Endothelial cell of umbilical vein (primary cell): ENCODE measurements around the gene RAB31. TPM values are rescaled to one million over a fixed set of nuclear protein-coding genes. Genes with fewer than 3 reads are reported as not detected.

ENCODE experiments used
- BruUV-seq: library from RNA; stranded (reverse); fragments of 400-500 nt; replicated peaks from 2 replicates; lab custom pipeline; 2021; lab: Mats Ljungman, UMichigan
- CTCF ChIA-PET: fragments of 300-600, 350-600 bp; sonication (Branson Sonifier 250); formaldehyde crosslinking; loops from one replicate; lab custom pipeline; 2021; ENCODE audit warnings: antibody characterized with exemption, inconsistent platforms; lab: Charles Lee
- POLR2A ChIA-PET: fragments of 300-600, 350-600 bp; sonication (Branson Sonifier 250); formaldehyde crosslinking; loops from one replicate; lab custom pipeline; 2021; ENCODE audit warnings: antibody characterized with exemption, inconsistent platforms; lab: Charles Lee
- DNase-seq: peaks from one replicate; pipeline ENCODE4 v3.0.0-alpha.2; 2011; ENCODE audit warnings: low read depth, low spot score
- FAIRE-seq: peaks from 2 replicates; lab custom pipeline; 2011; peaks lifted over from hg19 to GRCh38; lab: Jason Lieb, UNC
- H2AFZ ChIP-seq: 2 replicates; pipeline ENCODE4 v1.6.0; 2012; ENCODE audit warnings: low read depth, low read length, control low read depth, inconsistent platforms
- H3K27ac ChIP-seq: 2 replicates; pipeline ENCODE4 v1.5.1; 2011; ENCODE audit warnings: low read depth, mild to moderate bottlenecking, control low read depth, low read length, moderate library complexity; ENCODE audit not compliant: insufficient read depth
- H3K27me3 ChIP-seq, 2 experiments: 2 replicates each; pipeline versions ENCODE4 v1.6.0 to v1.6.1; 2011; ENCODE audit warnings: low read length in 2 of 2, mixed read lengths in 1 of 2; ENCODE audit not compliant: control insufficient read depth in 2 of 2, insufficient read depth in 2 of 2
- H3K36me3 ChIP-seq, 2 experiments: 2 replicates in 1 of 2; 3 replicates in 1 of 2; pipeline ENCODE4 v1.5.1; 2011; ENCODE audit warnings: low read length in 2 of 2, mild to moderate bottlenecking in 1 of 2, moderate library complexity in 1 of 2; ENCODE audit not compliant: control insufficient read depth in 2 of 2, insufficient read depth in 2 of 2; ENCODE audit errors: extremely low read depth in 1 of 2
- H3K4me1 ChIP-seq: 3 replicates; pipeline ENCODE4 v1.5.1; 2011; ENCODE audit warnings: mild to moderate bottlenecking, low read length; ENCODE audit not compliant: control insufficient read depth, insufficient read depth; ENCODE audit errors: extremely low read depth
- H3K4me2 ChIP-seq: 2 replicates; pipeline ENCODE4 v1.6.1; 2011; ENCODE audit warnings: low read length, control low read depth, mixed read lengths; ENCODE audit not compliant: insufficient read depth
- H3K4me3 ChIP-seq, 3 experiments: fragments of 200-600 bp in 1 of 3; sonication (generic), shearing (Covaris generic) in 1 of 3; replicated peaks in 1 of 3; 2 replicates each; pipeline ENCODE4 v1.5.1; 2011 to 2016; ENCODE audit warnings: control low read depth in 3 of 3, low read length in 3 of 3, mild to moderate bottlenecking in 2 of 3, inconsistent platforms in 1 of 3, low read depth in 1 of 3, moderate library complexity in 1 of 3; ENCODE audit not compliant: insufficient read depth in 1 of 3
- H3K79me2 ChIP-seq: 2 replicates; pipeline ENCODE4 v1.6.0; 2012; ENCODE audit warnings: low read length, inconsistent platforms; ENCODE audit not compliant: control insufficient read depth, insufficient read depth
- H3K9ac ChIP-seq: replicated peaks from 2 replicates; pipeline ENCODE3; 2011; ENCODE audit warnings: low read length, control low read depth; ENCODE audit not compliant: insufficient read depth; ENCODE audit errors: extremely low read depth
- H3K9me1 ChIP-seq: replicated peaks from 3 replicates; pipeline ENCODE4 v1.6.0; 2011; ENCODE audit warnings: mild to moderate bottlenecking, low read length; ENCODE audit not compliant: control insufficient read depth, insufficient read depth; ENCODE audit errors: extremely low read depth
- H3K9me3 ChIP-seq: replicated peaks from 2 replicates; pipeline ENCODE4 v1.5.1; 2012; ENCODE audit warnings: low read length, inconsistent platforms; ENCODE audit not compliant: control insufficient read depth, insufficient read depth
- H4K20me1 ChIP-seq: replicated peaks from 2 replicates; pipeline ENCODE3; 2011; ENCODE audit warnings: mild to moderate bottlenecking, low read length; ENCODE audit not compliant: control insufficient read depth, insufficient read depth; ENCODE audit errors: extremely low read depth
- EZH2 ChIP-seq: IDR thresholded peaks from 2 replicates; pipeline ENCODE4 v1.6.1; 2012; ENCODE audit warnings: borderline replicate concordance, low read depth, mild to moderate bottlenecking, moderate library complexity, low read length, inconsistent platforms; ENCODE audit not compliant: severe bottlenecking
- FOS ChIP-seq: IDR thresholded peaks from 2 replicates; pipeline ENCODE4 v1.6.1; 2011; ENCODE audit warnings: mild to moderate bottlenecking, low read length, moderate library complexity, borderline replicate concordance; ENCODE audit not compliant: insufficient read depth
- GATA2 ChIP-seq: IDR thresholded peaks from 2 replicates; pipeline ENCODE4 v1.7.0; 2011; ENCODE audit warnings: low read depth, mild to moderate bottlenecking, moderate library complexity, mixed read lengths, low read length; ENCODE audit not compliant: insufficient read length, insufficient read depth
- JUN ChIP-seq: IDR thresholded peaks from 2 replicates; pipeline ENCODE4 v1.6.1; 2011; ENCODE audit warnings: borderline replicate concordance, low read depth; ENCODE audit not compliant: insufficient read length, insufficient read depth
- MAX ChIP-seq: IDR thresholded peaks from 2 replicates; pipeline ENCODE4 v1.6.1; 2011; ENCODE audit not compliant: insufficient read depth, insufficient read length
- MYC ChIP-seq: IDR thresholded peaks from one replicate; pipeline ENCODE4 v1.6.1; 2011; ENCODE audit warnings: mild to moderate bottlenecking, low read depth, low read length
- POLR2A ChIP-seq: IDR thresholded peaks from 2 replicates; pipeline ENCODE4 v1.6.1; 2012; ENCODE audit warnings: low read depth, mild to moderate bottlenecking, control low read depth, low read length
- POLR2AphosphoS5 ChIP-seq: IDR thresholded peaks from 2 replicates; pipeline ENCODE4 v1.6.1; 2012; ENCODE audit warnings: low read depth, mild to moderate bottlenecking, control low read depth, low read length, moderate library complexity; ENCODE audit not compliant: insufficient read depth
- dilution Hi-C: fragments of 300-500 bp; cut with MboI; formaldehyde crosslinking; loops from one replicate; pipeline ENCODE4 v1.15.0; 2019; ENCODE audit warnings: low sequenced_read_pairs; ENCODE audit not compliant: extremely low pct_ligation_motif_present
- intact Hi-C: fragments of 100-400 bp; cut with micrococcal nuclease; formaldehyde crosslinking; loops from one replicate; pipeline ENCODE4 v1.10.0; 2022
- polyA plus RNA-seq, 4 experiments: library from polyadenylated mRNA; depleted of rRNA in 3 of 4; stranded (reverse) in 3 of 4; unstranded in 1 of 4; fragments of >200 nt; gene quantifications; 2 replicates each; pipeline versions ENCODE4 v1.2.1 to v1.2.3, GENCODE V29; 2011 to 2012; ENCODE audit warnings: missing spikeins in 1 of 4
- total RNA-seq: library from RNA; stranded (reverse); gene quantifications from 2 replicates; pipeline ENCODE4 v1.2.3, GENCODE V29; 2021
- TF ChIP-seq, protein P1 (sequence below), 2 donors: IDR thresholded peaks; 1 replicate in 1 of 2; 2 replicates in 1 of 2; pipeline ENCODE4 v1.5.1; 2011; ENCODE audit warnings: low read length in 2 of 2, mild to moderate bottlenecking in 2 of 2, moderate library complexity in 2 of 2, control low read depth in 1 of 2, inconsistent platforms in 1 of 2, low read depth in 1 of 2; ENCODE audit not compliant: insufficient read depth in 1 of 2; ENCODE audit errors: extremely low read depth in 1 of 2

The RAB31 gene
- total and polyA plus RNA-seq, 2 donors (not counting 3 experiments of a cell fraction or from before 2014, with no cell fraction given) = 30.5 TPM

DNA sequence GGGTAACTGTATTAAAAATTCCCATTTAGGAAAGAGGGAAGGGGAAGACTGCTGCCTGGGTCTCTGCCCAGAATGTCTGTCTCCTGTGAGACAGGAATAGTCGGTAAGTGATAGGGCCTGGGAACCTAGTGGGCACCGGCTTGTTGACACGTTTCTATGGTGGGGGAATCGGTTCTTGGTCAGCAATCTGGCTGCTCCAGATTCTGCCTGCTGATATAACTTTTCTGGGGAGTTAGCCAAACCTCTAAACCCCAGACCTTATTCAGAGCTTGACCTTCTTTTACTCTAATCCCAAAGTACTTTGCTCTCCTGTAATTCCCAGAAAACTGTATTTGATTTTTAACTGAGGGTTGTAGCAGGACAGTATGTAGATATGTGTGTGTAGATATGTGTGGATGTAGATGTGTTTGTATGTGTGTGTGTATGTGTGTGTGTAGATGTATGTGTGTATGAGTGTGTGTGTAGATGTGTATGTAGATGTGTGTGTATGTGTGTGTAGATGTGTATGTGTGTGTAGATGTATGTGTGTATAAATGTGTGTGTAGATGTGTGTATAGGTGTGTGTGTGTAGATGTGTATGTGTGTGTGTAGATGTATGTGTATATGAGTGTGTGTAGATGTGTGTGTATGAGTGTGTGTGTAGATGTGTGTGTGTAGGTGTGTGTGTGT, 115.8 kb downstream of the RAB31 start:
- Histone ChIP-seq H3K9me1 (no peaks in the 10 kb centered on the region), H4K20me1 (no peaks in the 10 kb centered on the region), H3K9ac (no peak overlapping the region), H3K4me3 (no peak overlapping the region), H3K27ac (no peak overlapping the region), H3K4me2 (no peak overlapping the region), H3K36me3 (no peaks in the 10 kb centered on the region), H3K27me3 (no peaks in the 10 kb centered on the region), H3K4me1 (peaks cover 32% of the 10 kb centered on the region), H2AFZ (no peak overlapping the region), H3K79me2 (no peaks in the 10 kb centered on the region), H3K9me3 (no peaks in the 10 kb centered on the region)
- no TSS peak for BruUV-seq
- ChIA-PET POLR2A (no interaction called here), CTCF (no interaction called here)
- TF ChIP-seq JUN = no peak
- TF ChIP-seq, protein P1, sequence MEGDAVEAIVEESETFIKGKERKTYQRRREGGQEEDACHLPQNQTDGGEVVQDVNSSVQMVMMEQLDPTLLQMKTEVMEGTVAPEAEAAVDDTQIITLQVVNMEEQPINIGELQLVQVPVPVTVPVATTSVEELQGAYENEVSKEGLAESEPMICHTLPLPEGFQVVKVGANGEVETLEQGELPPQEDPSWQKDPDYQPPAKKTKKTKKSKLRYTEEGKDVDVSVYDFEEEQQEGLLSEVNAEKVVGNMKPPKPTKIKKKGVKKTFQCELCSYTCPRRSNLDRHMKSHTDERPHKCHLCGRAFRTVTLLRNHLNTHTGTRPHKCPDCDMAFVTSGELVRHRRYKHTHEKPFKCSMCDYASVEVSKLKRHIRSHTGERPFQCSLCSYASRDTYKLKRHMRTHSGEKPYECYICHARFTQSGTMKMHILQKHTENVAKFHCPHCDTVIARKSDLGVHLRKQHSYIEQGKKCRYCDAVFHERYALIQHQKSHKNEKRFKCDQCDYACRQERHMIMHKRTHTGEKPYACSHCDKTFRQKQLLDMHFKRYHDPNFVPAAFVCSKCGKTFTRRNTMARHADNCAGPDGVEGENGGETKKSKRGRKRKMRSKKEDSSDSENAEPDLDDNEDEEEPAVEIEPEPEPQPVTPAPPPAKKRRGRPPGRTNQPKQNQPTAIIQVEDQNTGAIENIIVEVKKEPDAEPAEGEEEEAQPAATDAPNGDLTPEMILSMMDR (IDR thresholded peaks at IDR 0.05; ENCODE audit: extremely low read depth in 1 of 2, insufficient read depth in 1 of 2, low read depth in 1 of 2, low read length in 2 of 2) = no peak
- TF ChIP-seq FOS = no peak
- no peak for TF ChIP-seq MYC
- TF ChIP-seq POLR2A = no peak
- no peak for TF ChIP-seq POLR2AphosphoS5
- TF ChIP-seq MAX = no peak
- no peak for TF ChIP-seq EZH2
- TF ChIP-seq GATA2 = no peak
- no peak for FAIRE-seq
- intact Hi-C loops (loop anchor here (2.0 kb wide), 1 partner anchor 53 kb away; no protein-coding TSS in a partner anchor), dilution Hi-C loops (no loop called here)
- no peak for DNase-seq
